HepG2 (cell line): ENCODE data around the gene ST14. TPM values are rescaled to one million over a fixed set of nuclear protein-coding genes. Genes with fewer than 3 reads are reported as not detected.

Experiments used
- AGO2 ChIP-seq: fragments of 200-400 bp; formaldehyde crosslinking; optimal IDR thresholded peaks from 2 replicates; pipeline ENCODE3; 2017; ENCODE audit warnings: mild to moderate bottlenecking, low read depth, low read length, moderate library complexity
- GABPA ChIP-seq, 2 experiments: IDR thresholded peaks; 2 replicates each; pipeline ENCODE4 v1.6.1; 2011 to 2016; ENCODE audit warnings: low read depth in 2 of 2, low read length in 1 of 2, missing biosample characterization in 1 of 2, missing genetic modification characterization in 1 of 2
- HNF4A ChIP-seq: sonication (generic); formaldehyde crosslinking; IDR thresholded peaks from 2 replicates; pipeline ENCODE4 v1.4.0; 2020; ENCODE audit warnings: missing genetic modification reagents
- NCOA5 ChIP-seq: sonication (generic); formaldehyde crosslinking; IDR thresholded peaks from 2 replicates; pipeline ENCODE4 v1.4.0; 2020; ENCODE audit warnings: missing genetic modification reagents
- NFE2 ChIP-seq: sonication (generic); formaldehyde crosslinking; IDR thresholded peaks from 2 replicates; pipeline ENCODE4 v1.4.0; 2020; ENCODE audit warnings: missing genetic modification reagents
- NFIC ChIP-seq: IDR thresholded peaks from 2 replicates; pipeline ENCODE4 v1.6.1; 2012; ENCODE audit warnings: mild to moderate bottlenecking, low read length, inconsistent platforms
- NR2F6 ChIP-seq, 2 experiments: IDR thresholded peaks; 2 replicates each; pipeline ENCODE4 v1.6.1; 2016; ENCODE audit warnings: antibody characterized with exemption in 1 of 2, mild to moderate bottlenecking in 1 of 2
- PITX1 ChIP-seq: sonication (generic); formaldehyde crosslinking; IDR thresholded peaks from 2 replicates; pipeline ENCODE4 v1.5.1; 2020; ENCODE audit warnings: mild to moderate bottlenecking, missing genetic modification reagents
- SP4 ChIP-seq: sonication (generic); formaldehyde crosslinking; IDR thresholded peaks from 2 replicates; pipeline ENCODE4 v1.8.1; 2023; ENCODE audit warnings: mild to moderate bottlenecking, missing genetic modification reagents
- SRSF1 ChIP-seq: fragments of 200-400 bp; formaldehyde crosslinking; optimal IDR thresholded peaks from 2 replicates; pipeline ENCODE3; 2017; ENCODE audit warnings: mild to moderate bottlenecking, low read depth, low read length, moderate library complexity
- TAF1 ChIP-seq: sonication (generic); formaldehyde crosslinking; IDR thresholded peaks from 2 replicates; pipeline ENCODE4 v1.4.0; 2020; ENCODE audit warnings: missing genetic modification reagents
- USF2 ChIP-seq, 2 experiments: sonication (generic) in 1 of 2; formaldehyde crosslinking in 1 of 2; IDR thresholded peaks; 2 replicates each; pipeline versions ENCODE4 v1.5.1 to v1.6.1; 2011 to 2020; ENCODE audit warnings: borderline replicate concordance in 1 of 2, low read depth in 1 of 2, low read length in 1 of 2, mild to moderate bottlenecking in 1 of 2, missing genetic modification reagents in 1 of 2, moderate library complexity in 1 of 2
- ZBTB3 ChIP-seq: sonication (generic); formaldehyde crosslinking; IDR thresholded peaks from 2 replicates; pipeline ENCODE4 v1.4.0; 2020; ENCODE audit warnings: low read depth, mild to moderate bottlenecking, moderate library complexity, missing genetic modification reagents, borderline replicate concordance
- ZFY ChIP-seq: sonication (generic); formaldehyde crosslinking; IDR thresholded peaks from 2 replicates; pipeline ENCODE4 v1.4.0; 2020; ENCODE audit warnings: missing genetic modification reagents
- ZNF264 ChIP-seq: sonication (generic); formaldehyde crosslinking; IDR thresholded peaks from 2 replicates; pipeline ENCODE4 v1.4.0; 2020; ENCODE audit warnings: missing genetic modification reagents
- ZNF275 ChIP-seq: sonication (generic); formaldehyde crosslinking; IDR thresholded peaks from 2 replicates; pipeline ENCODE4 v1.8.0; 2022; ENCODE audit warnings: missing genetic modification reagents, mild to moderate bottlenecking, inconsistent platforms, borderline replicate concordance
- ZNF292 ChIP-seq: sonication (generic); formaldehyde crosslinking; IDR thresholded peaks from 2 replicates; pipeline ENCODE4 v1.8.1; 2022; ENCODE audit warnings: mild to moderate bottlenecking, low read depth, missing genetic modification reagents, borderline replicate concordance
- ZNF296 ChIP-seq: sonication (generic); formaldehyde crosslinking; conservative IDR thresholded peaks from 2 replicates; pipeline ENCODE4 v1.5.0; 2020; ENCODE audit warnings: mild to moderate bottlenecking, missing genetic modification reagents
- ZNF335 ChIP-seq: sonication (generic); formaldehyde crosslinking; IDR thresholded peaks from 2 replicates; pipeline ENCODE4 v1.4.0; 2020; ENCODE audit warnings: missing genetic modification reagents
- ZNF615 ChIP-seq: sonication (generic); formaldehyde crosslinking; IDR thresholded peaks from 2 replicates; pipeline ENCODE4 v1.5.0; 2020; ENCODE audit warnings: mild to moderate bottlenecking, missing genetic modification reagents, borderline replicate concordance
- ZNF674 ChIP-seq: sonication (generic); formaldehyde crosslinking; IDR thresholded peaks from 2 replicates; pipeline ENCODE4 v1.5.0; 2020; ENCODE audit warnings: low read depth, mild to moderate bottlenecking, missing genetic modification reagents
- ZNF788 ChIP-seq: sonication (generic); formaldehyde crosslinking; IDR thresholded peaks from 2 replicates; pipeline ENCODE4 v1.5.0; 2020; ENCODE audit warnings: mild to moderate bottlenecking, missing genetic modification reagents, borderline replicate concordance
- ZSCAN12 ChIP-seq: sonication (generic); formaldehyde crosslinking; IDR thresholded peaks from 2 replicates; pipeline ENCODE4 v1.9.0; 2021; ENCODE audit warnings: mild to moderate bottlenecking, missing genetic modification reagents
- polyA plus RNA-seq, 8 experiments: library from polyadenylated mRNA; depleted of rRNA in 3 of 8; stranded (reverse) in 7 of 8; unstranded in 1 of 8; fragments of >200 nt; fragmentation: Illumina TruSeq in 4 of 8; extraction: Trizol in 4 of 8; gene quantifications; 2 replicates each; pipeline versions ENCODE4 v1.2.1 to v1.2.3, GENCODE V29; 2011 to 2016; ENCODE audit warnings: low read depth in 4 of 8, missing spikeins in 1 of 8, mixed read lengths in 1 of 8; ENCODE audit not compliant: insufficient read depth in 1 of 8
- total RNA-seq, 5 experiments: library from RNA; depleted of rRNA; stranded (reverse); fragments of >200 nt; fragmentation: Illumina TruSeq; extraction: Trizol; gene quantifications; 2 replicates each; pipeline ENCODE4 v1.2.3, GENCODE V29; 2016; ENCODE audit warnings: low read depth in 1 of 5
- TF ChIP-seq, protein P1 (sequence below): sonication (generic); formaldehyde crosslinking; IDR thresholded peaks from 2 replicates; pipeline ENCODE4 v1.4.0; 2020; ENCODE audit warnings: mild to moderate bottlenecking, missing genetic modification reagents

ST14 gene
- total and polyA plus RNA-seq, 2 of the 13 experiments (the other 11 are each of a cell fraction or from before 2014, with no cell fraction given), result 0.88 to 1.4 TPM

GRCh38 chr11:130181295-130182272 lies 22.0 kb downstream of the ST14 start (continued):
- TF ChIP-seq ZNF292 (CRISPR knock-in tag) (peak; percentile 91), SRSF1 (no peak), ZNF615 (CRISPR knock-in tag) (peak; percentile 49; the same call in 1 of the 2 replicates), ZNF296 (CRISPR knock-in tag) (no peak), ZNF264 (CRISPR knock-in tag) (peak; percentile 15; the same call in 1 of the 2 replicates), ZFY (CRISPR knock-in tag) (peak; percentile 57), USF2 (IDR thresholded peaks at IDR 0.05; ENCODE audit: low read depth, low read length) (no peak), USF2 (CRISPR knock-in tag; IDR thresholded peaks at IDR 0.05; ENCODE audit: borderline replicate concordance) (no peak), ZSCAN12 (CRISPR knock-in tag) (no peak), ZNF335 (CRISPR knock-in tag) (no peak), ZNF674 (no peak), GABPA (IDR thresholded peaks at IDR 0.05; ENCODE audit: low read depth, low read length) (no peak), GABPA (CRISPR knock-in tag; IDR thresholded peaks at IDR 0.05; ENCODE audit: low read depth) (peak; percentile 27; the same call in 1 of the 2 replicates), NCOA5 (CRISPR knock-in tag) (no peak), NFE2 (no peak), PITX1 (CRISPR knock-in tag) (peak; percentile 87; the same call in 1 of the 2 replicates), ZBTB3 (CRISPR knock-in tag) (peak; percentile 79; the same call in 1 of the 2 replicates), HNF4A (CRISPR knock-in tag) (peak; percentile 79), TAF1 (peak; percentile 74), ZNF788 (CRISPR knock-in tag) (peak; percentile 37; the same call in 1 of the 2 replicates), NFIC (peak; percentile 85), ZNF275 (CRISPR knock-in tag) (peak; percentile 22; the same call in 1 of the 2 replicates), AGO2 (no peak), SP4 (CRISPR knock-in tag) (peak; percentile 70; the same call in 1 of the 2 replicates), NR2F6 (IDR thresholded peaks at IDR 0.05) (peak; percentile 76), NR2F6 (CRISPR knock-in tag; IDR thresholded peaks at IDR 0.05) (peak; percentile 64)
- TF ChIP-seq, protein P1, sequence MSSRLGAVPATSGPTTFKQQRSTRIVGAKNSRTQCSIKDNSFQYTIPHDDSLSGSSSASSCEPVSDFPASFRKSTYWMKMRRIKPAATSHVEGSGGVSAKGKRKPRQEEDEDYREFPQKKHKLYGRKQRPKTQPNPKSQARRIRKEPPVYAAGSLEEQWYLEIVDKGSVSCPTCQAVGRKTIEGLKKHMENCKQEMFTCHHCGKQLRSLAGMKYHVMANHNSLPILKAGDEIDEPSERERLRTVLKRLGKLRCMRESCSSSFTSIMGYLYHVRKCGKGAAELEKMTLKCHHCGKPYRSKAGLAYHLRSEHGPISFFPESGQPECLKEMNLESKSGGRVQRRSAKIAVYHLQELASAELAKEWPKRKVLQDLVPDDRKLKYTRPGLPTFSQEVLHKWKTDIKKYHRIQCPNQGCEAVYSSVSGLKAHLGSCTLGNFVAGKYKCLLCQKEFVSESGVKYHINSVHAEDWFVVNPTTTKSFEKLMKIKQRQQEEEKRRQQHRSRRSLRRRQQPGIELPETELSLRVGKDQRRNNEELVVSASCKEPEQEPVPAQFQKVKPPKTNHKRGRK (CRISPR knock-in tag), result no peak
